Heart left ventricle (tissue), 16 donors: Measurements from ENCODE around the gene RHBDF1. TPM values are rescaled to one million over a fixed set of nuclear protein-coding genes. Genes with fewer than 3 reads are reported as not detected.
"Not testable (repeated sequence)": the region's sequence is repeated elsewhere in the genome, so short reads cannot be mapped to it uniquely, and the experiment has no call there.

Source experiments
- ATAC-seq, 4 donors: fragments of 200-7000 bp; cut with Tn5 transposase; one replicate each; pipeline ENCODE4 v1.9.1; 2020 to 2022; ENCODE audit warnings: moderate library complexity in 4 of 4, mild to moderate bottlenecking in 3 of 4, moderate number of reproducible peaks in 1 of 4
- DNase-seq, 5 donors: peaks; one replicate each; pipeline ENCODE4 v3.0.0-alpha.2; 2020
- H3K27ac ChIP-seq, 12 donors: fragments of 200-600 bp; sonication (generic) in 4 of 12; one replicate each; pipeline versions ENCODE4 v1.5.0 to v1.8.0; 2016 to 2022; ENCODE audit warnings: mild to moderate bottlenecking in 2 of 12
- H3K27me3 ChIP-seq, 9 donors: fragments of 200-600 bp; sonication (generic) in 2 of 9; one replicate each; pipeline versions ENCODE4 v1.5.1 to v1.8.0; 2016 to 2022; ENCODE audit warnings: mild to moderate bottlenecking in 3 of 9
- H3K36me3 ChIP-seq, 9 donors: fragments of 200-600 bp; sonication (generic) in 2 of 9; one replicate each; pipeline versions ENCODE4 v1.5.0 to v1.8.0; 2018 to 2022; ENCODE audit warnings: mild to moderate bottlenecking in 2 of 9
- H3K4me1 ChIP-seq, 12 donors: fragments of 200-600 bp; sonication (generic) in 4 of 12; one replicate each; pipeline versions ENCODE4 v1.5.0 to v1.8.0; 2016 to 2022; ENCODE audit warnings: mild to moderate bottlenecking in 3 of 12
- H3K4me3 ChIP-seq, 12 donors: fragments of 200-600 bp; sonication (generic) in 4 of 12; one replicate each; pipeline versions ENCODE4 v1.5.0 to v1.8.0; 2017 to 2022; ENCODE audit warnings: mild to moderate bottlenecking in 9 of 12, moderate library complexity in 4 of 12
- H3K9me3 ChIP-seq, 12 donors: fragments of 200-600 bp; sonication (generic) in 4 of 12; one replicate each; pipeline versions ENCODE4 v1.5.0 to v1.8.0; 2016 to 2022; ENCODE audit warnings: mild to moderate bottlenecking in 1 of 12
- CTCF ChIP-seq, 12 donors: fragments of 200-600 bp; sonication (generic) in 4 of 12; IDR thresholded peaks; one replicate each; pipeline versions ENCODE4 v1.5.0 to v1.8.0; 2018 to 2022; ENCODE audit warnings: antibody characterized with exemption in 12 of 12, mild to moderate bottlenecking in 5 of 12
- POLR2A ChIP-seq, 2 donors: fragments of 450-650 bp; IDR thresholded peaks; one replicate each; pipeline ENCODE4 v1.6.1; 2017; ENCODE audit warnings: antibody characterized with exemption in 2 of 2, mild to moderate bottlenecking in 2 of 2, moderate library complexity in 2 of 2
- WGBS, 4 donors: extraction: QIAGEN DNeasy Blood & Tissue Kit in 2 of 4; methylation state at CpG; one replicate each; pipeline versions ENCODE4 v1.1.5 to v1.1.7; 2013 to 2018; 5-methylcytosine and 5-hydroxymethylcytosine counted together
- intact Hi-C, 10 donors: fragments of 100-400 bp; cut with DNase I; formaldehyde crosslinking; loops; one replicate each; pipeline versions ENCODE4 v1.11.1 to v1.14.2; 2022
- polyA plus RNA-seq, 2 donors: library from polyadenylated mRNA; stranded (reverse); fragments of 200-250 nt; gene quantifications; one replicate each; pipeline ENCODE4 v1.2.3, GENCODE V29; 2013
- total RNA-seq, 9 donors: library from RNA; depleted of rRNA in 2 of 9; stranded (reverse); fragments of >200 nt in 2 of 9; fragmentation: NEBNext Ultra II Directional in 3 of 9; extraction: Animal tissue kit (Norgen Biotek cat#: 25700) in 3 of 9; gene quantifications; one replicate each; pipeline versions ENCODE4 v1.1.0 to v1.2.4, GENCODE V29; 2016 to 2023
- donor health status: ischemic (EF 13 %, LVEDD 7.1; RV severe dilation, severe dysfunction).
- donor health status: healthy with polysubstance abuse.
- donor health status: DM: no; HTN: yes; CAD: no.
- donor health status: DM: no; HTN: no; CAD: no.
- donor health status: ischemic (EF 25% LVEDD 6.9; RV normal size, moderate dysfunction).
- donor health status: ischemic (EF 25% LVEDD 5.7; RV mildly dilated, moderate dysfunction).
- donor health status: healthy.
- donor health status: DM: yes; HTN: yes; CAD: no.
- donor health status: ischemic (EF 35%, LVEDD 5.7; RV mildly dilated, moderate dysfunction).
- donor health status: nonischemic (EF 11% LVEDD 7.7; RV severe dilation, severe dysfunction).
- donor health status: DM: yes; HTN: yes; CAD: no.
- donor health status: PGD.
- donor health status: ischemic (EF 29% LVEDD 5.4; RV normal size, mild dysfunction).
- donor health status: nonischemic (EF 23%, LVEDD 6.1; RV moderate dilation, normal function).

RHBDF1 gene
- total and polyA plus RNA-seq, 11 donors, result 17.4 to 45.8 (median 23.9) TPM

- Histone ChIP-seq H3K4me1 (peaks cover 0 to 19% (median 0%) of the 10 kb centered on the region in 12 donors), H3K27ac (peak overlapping the region in 1 of 12 donors; percentile 27), H3K27me3 (no peaks in the 10 kb centered on the region), H3K9me3 (no peaks in the 10 kb centered on the region), H3K4me3 (no peak overlapping the region), H3K36me3 (no peaks in the 10 kb centered on the region)
- intact Hi-C loops, result no loop called here
- DNase-seq, result peak in 1 of 5 donors; percentile 28
- WGBS, 4 donors, result 42 to 55% (median 49%) methylated on average over 6 of the region's 6 CpGs
- TF ChIP-seq POLR2A (IDR thresholded peaks at IDR 0.05) (no peak), CTCF (IDR thresholded peaks at IDR 0.05) (no peak)
- ATAC-seq, result peak in 1 of 4 donors; percentile 8
Observed at GRCh38 chr16:34648-34987, 37.8 kb downstream of the RHBDF1 start.

GRCh38 chr16:33877-34647 lies 38.4 kb downstream of the RHBDF1 start:
- peak in 1 of 5 donors; percentile 48 for DNase-seq

GRCh38 chr16:33154-33876 lies 39.1 kb downstream of the RHBDF1 start:
- H3K4me3 ChIP-seq, H3K9me3 ChIP-seq, H3K27me3 ChIP-seq, H3K36me3 ChIP-seq, H3K27ac ChIP-seq, intact Hi-C loops, ATAC-seq: not testable (repeated sequence)
- DNase-seq, result peak in 1 of 5 donors; percentile 51
- WGBS, 4 donors, result 81 to 100% (median 89%) methylated on average over 3 to 5 of the region's 8 CpGs
- H3K4me1 ChIP-seq, result peaks cover 0 to 14% (median 0%) of the 10 kb centered on the region in 12 donors

More at GRCh38 chr16:33877-34647, 38.4 kb downstream of the RHBDF1 start:
- H3K4me1 ChIP-seq, result peaks cover 0 to 15% (median 0%) of the 10 kb centered on the region in 12 donors
- no peaks in the 10 kb centered on the region for H3K27me3 ChIP-seq
- ATAC-seq, result no peak
- intact Hi-C loops, result no loop called here
- TF ChIP-seq CTCF (IDR thresholded peaks at IDR 0.05) (no peak), POLR2A (IDR thresholded peaks at IDR 0.05) (no peak)
- no peak overlapping the region for H3K27ac ChIP-seq
- WGBS, 4 donors, result 81 to 89% (median 87%) methylated on average over 19 to 21 of the region's 21 CpGs
- no peak overlapping the region for H3K4me3 ChIP-seq
- H3K9me3 ChIP-seq, result no peaks in the 10 kb centered on the region
- H3K36me3 ChIP-seq, result no peaks in the 10 kb centered on the region

- H3K4me1 ChIP-seq, result peaks cover 0 to 14% (median 0%) of the 10 kb centered on the region in 12 donors
- H3K4me3 ChIP-seq, H3K27me3 ChIP-seq, intact Hi-C loops, H3K27ac ChIP-seq, ATAC-seq, H3K36me3 ChIP-seq, H3K9me3 ChIP-seq: not testable (repeated sequence)
- WGBS, 4 donors, result 67 to 78% (median 70%) methylated on average over 1 to 5 of the region's 7 CpGs
- DNase-seq, result peak in 1 of 5 donors; percentile 2
Observed at GRCh38 chr16:30627-31026, 41.8 kb downstream of the RHBDF1 start.

- DNase-seq, H3K9me3 ChIP-seq, H3K27ac ChIP-seq, H3K27me3 ChIP-seq, ATAC-seq, intact Hi-C loops, H3K4me1 ChIP-seq, H3K4me3 ChIP-seq, H3K36me3 ChIP-seq: not testable (repeated sequence)
- 30 to 60% (median 52%) methylated on average over 2 of the region's 5 CpGs for WGBS, 4 donors
Observed at GRCh38 chr16:25926-26348, 46.5 kb downstream of the RHBDF1 start.

GRCh38 chr16:24151-24550 lies 48.3 kb downstream of the RHBDF1 start:
- peak in 1 of 5 donors; percentile 54 for DNase-seq
- H3K36me3 ChIP-seq, H3K9me3 ChIP-seq, H3K27ac ChIP-seq, H3K4me1 ChIP-seq, intact Hi-C loops, H3K27me3 ChIP-seq, ATAC-seq, H3K4me3 ChIP-seq: not testable (repeated sequence)
- WGBS, 4 donors, result 85 to 96% (median 91%) methylated on average over 9 to 19 of the region's 22 CpGs

- ATAC-seq, H3K4me3 ChIP-seq, H3K27me3 ChIP-seq, H3K4me1 ChIP-seq, intact Hi-C loops, H3K36me3 ChIP-seq, H3K9me3 ChIP-seq, H3K27ac ChIP-seq: not testable (repeated sequence)
- 86 to 87% (median 87%) methylated on average over 12 of the region's 12 CpGs for WGBS, 4 donors
- peak in 1 of 5 donors; percentile 51 for DNase-seq
Observed at GRCh38 chr16:20886-21285, 51.5 kb downstream of the RHBDF1 start.

GRCh38 chr16:17062-17765 lies 55.2 kb downstream of the RHBDF1 start:
- H3K36me3 ChIP-seq, H3K9me3 ChIP-seq, H3K4me3 ChIP-seq, H3K27ac ChIP-seq, intact Hi-C loops, ATAC-seq, H3K27me3 ChIP-seq, H3K4me1 ChIP-seq: not testable (repeated sequence)
- WGBS, 4 donors, result 86 to 91% (median 89%) methylated on average over 14 to 19 of the region's 20 CpGs
- DNase-seq, result peak in 1 of 5 donors; percentile 42
